ENCODE measurements around the gene CORO7.

CORO7 gene

GRCh38 chr16:4373356-4373908, 43.0 kb downstream of the CORO7 start:
- TF ChIP-seq CTCF (IDR thresholded peaks at IDR 0.05; ENCODE audit: insufficient read depth, low read depth, low read length, missing control alignments) = no peak
- DNase-seq (ENCODE audit: low read depth) = peak; percentile 45
- peak overlapping the region; percentile 60 for H3K4me3 ChIP-seq (ENCODE audit: low read length)

GRCh38 chr16:4372578-4373355, 43.6 kb downstream of the CORO7 start:
- H3K4me3 ChIP-seq (ENCODE audit: low read length) = peak overlapping the region; percentile 60
- DNase-seq (ENCODE audit: low read depth) = peak; percentile 46
- TF ChIP-seq CTCF (IDR thresholded peaks at IDR 0.05; ENCODE audit: insufficient read depth, low read depth, low read length, missing control alignments) = no peak

GRCh38 chr16:4372001-4372577, 44.3 kb downstream of the CORO7 start:
- no peak for TF ChIP-seq CTCF (IDR thresholded peaks at IDR 0.05; ENCODE audit: insufficient read depth, low read depth, low read length, missing control alignments)
- DNase-seq (ENCODE audit: low read depth) = peak; percentile 40
- H3K4me3 ChIP-seq (ENCODE audit: low read length) = peak overlapping the region; percentile 60

- H3K4me3 ChIP-seq (ENCODE audit: low read length) = peak within 1 kb of the TSS; percentile 60
- peak; percentile 72 for DNase-seq (ENCODE audit: low read depth)
- TF ChIP-seq CTCF (IDR thresholded peaks at IDR 0.05; ENCODE audit: insufficient read depth, low read depth, low read length, missing control alignments) = no peak
Measured at GRCh38 chr16:4371357-4372000, 44.9 kb downstream of the CORO7 start, which contains the start of gene VASN. VASN (plus strand) TSS chr16:4371848; CDS start chr16:4380878, 9,030 bp downstream.

GRCh38 chr16:4370570-4371356, 45.6 kb downstream of the CORO7 start:
- no peak for TF ChIP-seq CTCF (IDR thresholded peaks at IDR 0.05; ENCODE audit: insufficient read depth, low read depth, low read length, missing control alignments)
- no peak overlapping the region for H3K4me3 ChIP-seq (ENCODE audit: low read length)
- no peak for DNase-seq (ENCODE audit: low read depth)

GRCh38 chr16:4370151-4370550, 46.2 kb downstream of the CORO7 start:
- no peak for DNase-seq (ENCODE audit: low read depth)
- no peak overlapping the region for H3K4me3 ChIP-seq (ENCODE audit: low read length)
- TF ChIP-seq CTCF (IDR thresholded peaks at IDR 0.05; ENCODE audit: insufficient read depth, low read depth, low read length, missing control alignments) = no peak
